Esophagus mucosa (tissue), 1 donor: ENCODE results near the gene RASGRP1. TPM values are rescaled to one million over a fixed set of nuclear protein-coding genes. Genes with fewer than 3 reads are reported as not detected.

Source experiments
- ATAC-seq: fragments of 200-7000 bp; cut with Tn5 transposase; one replicate; pipeline ENCODE4 v1.9.1; 2020
- total RNA-seq: library from RNA; stranded (reverse); gene quantifications from one replicate; pipeline ENCODE4 v1.2.4, GENCODE V29; 2023
- donor health status: DM: yes; HTN: yes; CAD: no.

RASGRP1 gene
- total RNA-seq, 1 donor from 2014 or later, result 21.2 TPM

DNA sequence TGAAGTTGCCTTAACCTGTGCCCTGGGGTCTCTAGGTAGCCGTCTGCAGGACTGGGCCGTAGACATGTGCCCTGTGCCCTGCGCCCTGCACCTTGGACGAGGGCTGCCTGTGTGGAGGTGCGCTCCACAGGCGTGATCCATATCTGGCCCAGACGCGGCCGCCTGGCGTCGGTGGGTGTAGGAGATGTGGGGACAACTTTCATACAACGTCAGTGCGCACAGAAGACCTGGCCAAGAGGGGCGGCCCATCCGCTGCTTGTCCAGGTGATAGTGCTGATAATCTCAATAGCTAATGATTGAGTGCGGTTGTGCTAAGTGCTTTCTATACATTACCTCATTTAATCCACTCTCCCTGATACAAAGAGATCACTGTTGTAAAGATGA lies 665 bp upstream of the RASGRP1 start:
- ATAC-seq, result peak; percentile 24

DNA sequence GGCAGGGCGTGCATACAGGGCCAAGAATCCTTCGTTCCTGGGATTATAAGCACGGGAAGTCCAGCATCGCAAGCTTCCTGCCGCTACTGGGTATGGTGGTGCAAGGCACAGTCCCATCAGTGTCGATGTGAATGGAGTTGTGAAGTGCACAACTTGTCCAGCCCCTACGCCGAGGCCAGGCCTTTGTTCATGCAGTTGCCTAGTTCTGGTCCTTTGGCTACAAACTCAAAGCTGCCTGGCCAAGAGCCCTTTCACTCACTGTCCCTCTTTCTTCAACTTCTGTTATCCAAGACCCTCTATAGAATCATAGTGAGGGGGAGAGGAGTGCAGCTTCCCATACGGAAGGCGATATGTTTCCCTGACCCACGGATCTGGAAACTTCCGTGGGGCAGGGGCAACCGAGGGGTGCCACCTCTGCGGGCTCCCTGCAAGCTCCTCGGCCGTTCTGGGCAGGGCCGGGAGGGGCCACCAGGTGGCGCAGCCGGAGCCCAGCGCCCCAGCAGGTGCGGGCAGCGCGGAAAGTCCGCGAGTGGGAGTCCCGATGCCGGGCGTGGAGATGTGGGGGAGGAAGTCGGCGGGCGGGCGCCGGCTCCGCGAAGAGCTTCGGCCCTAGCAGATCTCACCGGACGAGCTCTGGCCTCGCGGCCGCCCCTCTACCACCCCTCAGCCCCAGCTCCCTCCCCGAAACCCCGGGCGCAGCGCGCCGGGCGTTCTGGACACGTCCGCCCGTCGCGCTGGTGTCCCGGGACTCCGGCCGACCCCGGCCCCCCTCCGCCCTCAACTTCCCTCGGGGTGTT lies 693 bp downstream of the RASGRP1 start:
- ATAC-seq, result peak; percentile 89

DNA sequence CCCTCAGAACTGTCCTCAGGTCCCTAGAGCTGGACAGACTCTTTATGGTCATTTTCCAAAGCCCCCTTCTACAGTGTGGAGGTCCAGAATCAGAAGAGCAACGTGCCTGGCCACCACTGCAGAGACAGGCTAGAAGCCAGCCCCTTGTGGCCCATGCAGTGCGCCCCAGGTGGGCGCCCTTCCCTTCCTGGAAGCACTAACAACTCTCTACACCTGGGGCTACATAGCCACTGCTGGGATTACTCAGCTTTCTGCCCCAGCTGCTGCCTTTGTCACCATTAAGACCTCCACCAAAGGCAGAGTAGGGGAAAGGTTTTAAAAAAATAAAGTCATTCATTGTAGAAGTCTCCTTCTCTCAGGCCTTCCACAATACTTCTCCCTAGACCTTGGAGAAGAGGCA lies 2.3 kb downstream of the RASGRP1 start:
- no peak for ATAC-seq

DNA sequence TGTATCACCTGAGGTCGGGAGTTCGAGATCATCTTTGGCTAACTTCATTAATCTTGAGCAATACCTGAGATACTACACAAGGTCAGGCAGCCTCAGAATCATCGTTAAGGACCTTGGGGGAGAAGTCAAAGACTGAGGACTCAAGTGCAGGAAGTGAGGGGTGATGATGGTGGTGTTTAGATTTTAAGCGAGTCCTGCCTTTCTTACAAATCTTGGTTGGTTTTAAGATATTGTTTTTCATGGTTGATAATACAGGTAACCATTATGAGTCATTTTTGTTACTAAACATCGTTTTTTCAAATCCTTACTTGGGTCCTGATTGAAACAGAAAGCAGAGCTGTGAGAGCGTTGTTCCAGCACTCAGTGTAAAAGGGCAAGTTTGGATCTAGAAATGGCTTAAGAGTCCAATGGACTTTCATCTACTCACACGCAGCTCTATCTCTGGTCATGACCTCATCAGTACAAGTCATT lies 4.1 kb downstream of the RASGRP1 start:
- no peak for ATAC-seq

DNA sequence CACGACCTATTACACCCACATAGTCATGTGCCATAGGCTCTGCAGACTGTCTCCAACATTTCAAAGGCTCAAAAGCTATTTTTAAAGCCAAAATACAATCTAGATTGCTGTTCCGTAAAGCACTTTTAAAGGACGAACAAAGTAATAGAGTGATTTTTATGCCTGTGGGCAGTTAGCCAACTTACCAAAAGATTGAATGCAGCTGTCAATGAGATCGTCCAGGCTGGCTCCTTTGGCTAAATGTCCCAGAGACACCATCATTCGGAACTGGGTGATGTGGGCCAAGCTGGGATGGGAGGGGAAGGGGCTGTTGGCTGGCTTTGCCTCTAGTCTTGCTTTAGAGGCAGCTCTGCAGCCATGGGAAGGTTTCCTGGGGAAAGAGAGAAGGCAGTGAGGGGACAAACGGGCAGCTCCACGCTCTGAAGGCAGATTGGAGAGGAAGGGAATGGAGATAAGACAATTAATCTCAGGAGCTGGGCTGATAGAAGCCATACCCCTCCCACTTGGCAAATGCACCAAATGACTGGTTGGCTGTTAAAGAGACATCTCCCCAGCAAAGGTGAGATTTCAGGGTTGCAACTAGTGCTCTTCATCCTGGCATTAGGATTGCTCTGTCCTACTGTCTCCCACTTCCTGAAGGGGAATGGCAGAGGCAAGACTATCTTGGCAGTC lies 4.8 kb downstream of the RASGRP1 start:
- ATAC-seq, result no peak

DNA sequence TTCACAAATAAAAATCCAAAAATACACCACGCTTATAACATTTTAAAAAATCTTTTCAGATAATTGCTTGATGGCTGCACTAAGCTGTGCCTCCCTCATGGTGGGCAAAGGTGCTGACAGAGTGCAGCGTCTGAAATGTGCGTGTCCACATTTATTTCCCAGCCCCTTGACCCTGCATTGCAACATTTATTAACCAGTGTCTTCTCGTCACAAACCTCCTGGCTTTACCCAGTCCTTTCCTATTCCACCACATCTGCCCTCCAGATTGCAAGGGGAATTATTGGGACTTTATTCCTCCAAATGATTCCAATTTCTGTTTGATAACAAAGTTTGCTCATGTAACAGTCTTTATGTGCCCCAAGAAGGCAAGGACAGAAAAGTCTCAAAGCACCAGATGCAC lies 5.5 kb downstream of the RASGRP1 start:
- no peak for ATAC-seq

DNA sequence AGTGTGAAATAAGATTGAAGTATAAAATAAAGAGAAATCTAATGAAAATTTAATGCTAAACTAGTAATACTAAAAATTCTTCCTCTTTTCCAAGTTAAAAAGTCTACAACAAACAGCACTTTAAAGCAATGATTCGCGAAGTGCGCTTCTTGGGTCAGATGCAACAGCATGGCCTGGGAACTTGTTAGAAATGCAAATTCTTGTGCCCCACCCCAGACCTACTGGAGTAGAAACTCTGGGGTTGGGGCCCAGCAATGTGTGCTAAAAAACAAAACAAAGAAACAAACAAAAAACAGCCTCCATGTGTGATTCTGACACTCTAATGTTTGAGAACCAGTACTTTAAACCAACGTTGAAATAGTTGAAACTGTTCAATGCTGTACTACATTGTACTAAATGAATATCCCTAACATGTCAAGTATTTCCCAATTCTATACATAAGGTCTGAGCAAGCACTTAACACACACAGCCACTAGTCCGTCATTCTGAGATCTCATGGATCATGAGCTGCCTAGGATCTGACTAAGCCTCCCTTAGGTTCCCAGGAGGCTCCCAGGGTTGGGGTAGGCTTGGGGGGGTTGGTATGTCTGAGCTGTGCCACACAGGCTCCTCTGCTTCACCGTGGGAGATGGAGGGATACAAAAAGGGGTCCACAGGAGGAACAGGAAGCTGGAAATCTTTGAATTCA lies 6.1 kb downstream of the RASGRP1 start:
- ATAC-seq, result no peak

DNA sequence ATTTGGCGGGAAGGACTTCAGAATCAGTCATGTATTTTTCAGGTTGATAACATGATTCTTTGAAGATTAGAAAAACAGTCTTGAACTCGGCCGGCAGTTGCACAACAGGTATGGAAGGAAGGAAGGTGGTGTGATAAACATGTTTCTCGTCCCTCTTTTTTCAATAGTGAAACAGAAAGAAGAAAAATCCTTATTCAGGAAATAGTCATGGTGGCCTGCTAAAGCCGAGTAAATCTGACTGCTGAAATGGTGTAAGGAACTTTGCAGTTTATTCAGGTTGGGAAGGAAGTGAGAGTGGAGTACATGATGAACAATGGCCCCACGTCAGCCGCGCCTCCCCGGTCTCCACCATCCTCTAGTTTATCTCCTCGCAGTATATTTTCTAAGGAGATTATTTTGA lies 6.7 kb downstream of the RASGRP1 start:
- ATAC-seq, result no peak

DNA sequence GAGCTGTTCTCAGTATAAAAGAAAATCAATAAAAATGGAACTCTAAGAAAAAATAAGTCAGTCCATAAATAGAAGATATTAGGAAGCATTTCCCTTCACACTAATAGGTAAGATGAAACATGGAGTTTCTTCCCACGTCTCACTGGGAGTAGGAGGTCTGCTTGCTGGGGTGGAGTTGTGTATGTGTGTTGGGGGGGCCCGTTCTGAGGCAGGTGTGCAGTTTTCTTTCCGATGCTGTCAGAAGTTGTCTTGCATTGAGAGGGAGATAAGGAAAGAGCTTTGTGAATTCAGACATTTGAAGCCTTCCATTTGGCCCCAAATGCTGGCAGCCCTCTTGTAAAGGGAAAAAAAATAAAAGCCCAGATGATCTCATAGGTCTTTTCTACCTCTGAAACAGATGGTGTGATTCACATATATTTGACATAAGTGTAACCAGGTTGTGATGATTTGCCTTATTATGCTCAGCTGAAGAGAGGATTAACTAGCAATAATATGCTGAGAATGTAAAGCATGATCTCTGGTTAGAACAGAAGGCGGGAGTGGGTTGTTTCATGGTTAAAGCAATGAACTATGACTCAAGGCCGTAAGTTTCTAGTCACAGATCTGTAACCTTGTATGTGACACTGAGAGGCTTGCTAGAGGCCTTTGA lies 8.8 kb downstream of the RASGRP1 start:
- ATAC-seq, result peak; percentile 52

DNA sequence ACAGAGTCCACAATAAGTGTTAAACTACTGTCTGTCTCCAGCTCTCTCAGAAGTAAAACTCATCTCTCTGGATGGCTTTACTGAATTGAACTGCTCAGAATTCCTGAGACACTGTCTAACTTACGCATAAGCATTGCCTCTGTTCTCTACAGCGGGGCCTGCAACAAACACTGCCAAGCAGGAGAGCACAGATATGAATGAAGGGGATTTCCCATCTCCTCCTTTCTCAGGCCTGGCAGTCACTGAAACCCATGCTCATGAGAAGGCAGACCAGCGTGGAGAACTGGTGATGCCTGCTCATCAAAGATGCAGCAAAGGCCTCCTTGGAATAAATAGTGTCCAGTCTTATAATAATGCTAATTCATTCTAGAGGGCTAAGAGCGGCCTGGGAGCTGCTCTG lies 10.3 kb downstream of the RASGRP1 start:
- no peak for ATAC-seq

DNA sequence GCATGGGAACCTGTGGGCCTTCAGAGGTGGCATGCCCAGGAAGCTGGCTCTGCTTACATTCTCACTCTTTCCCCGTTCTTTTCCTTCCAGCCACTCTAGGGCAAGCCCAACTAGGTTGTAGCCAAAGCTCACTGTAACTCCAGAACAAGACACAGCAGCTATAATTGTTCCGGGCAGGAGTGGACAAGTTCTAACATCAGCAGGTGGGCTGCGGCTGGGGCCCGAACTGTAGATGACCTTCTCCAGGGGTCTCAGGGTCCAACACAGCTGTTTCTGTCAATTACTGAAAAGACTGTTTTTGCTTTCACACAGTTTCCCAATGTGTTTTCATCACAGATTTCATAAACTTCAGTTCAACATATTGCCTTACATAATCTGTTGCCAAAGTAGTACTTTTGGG lies 11.5 kb downstream of the RASGRP1 start:
- ATAC-seq, result no peak

DNA sequence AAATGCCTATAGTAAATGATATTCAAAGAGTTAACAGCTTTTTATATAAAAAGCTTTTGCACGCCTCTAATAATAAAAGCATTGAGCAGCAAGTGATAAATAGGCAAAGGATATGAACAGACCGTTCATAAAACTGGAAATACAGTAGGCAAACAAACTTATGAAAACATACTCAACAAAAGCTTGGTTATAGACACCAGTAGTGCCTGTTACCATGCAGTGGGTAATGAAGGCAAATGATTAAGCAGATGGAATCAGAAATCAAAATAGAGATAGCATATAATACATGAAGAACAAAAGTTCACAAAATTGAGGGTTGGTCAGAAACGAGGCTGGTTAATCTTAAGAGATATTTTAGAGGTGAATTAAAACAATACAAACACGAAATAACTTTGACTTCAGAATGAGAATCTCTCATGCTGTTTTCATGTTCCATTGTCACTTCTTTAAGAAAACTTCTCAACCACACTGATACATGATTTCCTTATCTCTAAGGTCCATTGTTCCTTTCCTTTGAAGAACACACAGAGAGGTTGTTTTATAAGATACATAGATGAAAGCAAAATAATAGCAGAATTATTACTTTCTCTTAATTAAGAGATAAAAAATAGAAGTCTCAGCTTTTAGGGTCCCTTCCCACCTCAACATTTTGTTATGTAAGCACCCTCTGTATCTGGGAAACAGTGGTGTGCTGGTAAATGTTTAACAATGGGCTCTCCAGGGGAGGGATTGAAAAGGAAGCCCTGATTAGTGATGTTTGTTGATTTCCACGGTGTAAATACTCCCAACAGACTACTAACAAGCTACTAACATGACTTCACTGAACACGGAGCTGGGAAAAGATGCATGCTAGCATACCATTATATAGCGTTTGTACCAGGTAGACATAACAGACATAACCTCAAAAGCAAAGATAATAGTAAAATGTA lies 12.6 kb downstream of the RASGRP1 start:
- ATAC-seq, result no peak

DNA sequence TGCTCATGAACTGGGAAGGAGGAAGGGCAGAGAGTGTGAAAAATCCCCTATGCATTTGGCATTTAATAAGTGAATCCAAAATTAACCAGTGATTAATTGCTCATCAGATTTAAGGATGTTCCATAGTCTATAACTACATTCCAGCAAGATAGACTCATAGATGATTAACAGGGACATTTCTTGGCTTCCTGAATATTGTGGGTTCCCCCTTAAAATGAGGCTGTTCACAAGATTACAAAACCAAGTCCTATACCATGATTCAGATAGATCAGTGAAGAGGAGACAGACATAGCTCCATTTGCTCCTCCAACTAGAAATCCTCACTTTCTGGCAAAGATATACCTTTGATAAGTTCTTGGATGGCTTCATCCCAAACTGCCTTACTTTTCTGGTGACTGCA lies 15.4 kb downstream of the RASGRP1 start:
- ATAC-seq, result peak; percentile 22

DNA sequence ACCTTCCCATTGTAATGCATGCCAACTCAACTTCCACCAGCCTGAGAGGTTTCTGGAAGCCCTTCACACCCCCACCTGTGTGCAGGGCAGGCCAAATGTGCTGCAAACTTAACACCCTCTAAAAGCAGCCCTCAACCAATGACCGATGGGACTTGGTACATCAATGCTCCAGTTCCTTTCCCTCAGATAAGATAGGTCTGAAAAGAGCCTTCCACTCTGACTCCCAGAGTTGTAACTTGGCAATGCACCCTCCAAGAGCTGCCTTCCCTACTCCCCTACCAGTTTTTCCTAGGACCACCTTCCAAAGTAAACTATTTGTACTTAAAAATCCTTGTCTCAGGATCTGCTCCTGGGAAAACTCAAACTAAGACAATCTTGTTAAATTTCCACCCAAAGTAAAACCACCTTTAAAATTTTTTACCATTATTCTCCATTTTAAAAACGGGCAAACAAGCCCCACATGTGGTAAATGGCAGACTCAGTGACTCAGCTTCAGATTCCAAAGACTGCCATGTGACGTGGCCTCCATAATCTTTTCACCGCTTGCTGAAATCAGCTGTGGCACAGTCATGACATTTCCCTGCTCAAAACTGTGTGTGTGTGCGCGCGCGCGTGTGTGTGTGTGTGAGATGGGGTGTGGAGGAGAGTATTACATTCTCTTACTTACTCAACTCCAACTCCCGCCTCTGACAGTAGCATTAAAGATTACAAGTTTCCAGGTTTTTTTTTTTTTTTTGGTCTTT lies 17.2 kb downstream of the RASGRP1 start:
- no peak for ATAC-seq

DNA sequence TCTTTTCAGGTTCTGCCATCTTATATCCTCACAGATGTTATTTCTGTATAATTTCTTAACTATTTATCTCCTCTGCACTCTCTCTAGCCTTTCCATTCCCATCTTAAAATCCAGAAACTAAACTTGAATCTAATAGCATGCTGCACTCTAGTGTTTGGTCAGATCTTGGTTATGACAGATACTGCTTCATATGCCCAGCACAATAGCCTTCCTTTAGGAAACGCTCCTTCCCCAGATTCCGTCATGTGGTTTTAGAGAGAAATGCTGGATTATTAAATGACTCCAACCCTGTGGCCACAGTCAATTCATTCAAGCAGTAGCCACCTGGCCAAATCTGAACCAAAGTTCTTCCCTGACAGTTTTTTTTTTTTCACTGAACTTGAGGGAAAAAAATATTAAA lies 19.4 kb downstream of the RASGRP1 start:
- ATAC-seq, result no peak

DNA sequence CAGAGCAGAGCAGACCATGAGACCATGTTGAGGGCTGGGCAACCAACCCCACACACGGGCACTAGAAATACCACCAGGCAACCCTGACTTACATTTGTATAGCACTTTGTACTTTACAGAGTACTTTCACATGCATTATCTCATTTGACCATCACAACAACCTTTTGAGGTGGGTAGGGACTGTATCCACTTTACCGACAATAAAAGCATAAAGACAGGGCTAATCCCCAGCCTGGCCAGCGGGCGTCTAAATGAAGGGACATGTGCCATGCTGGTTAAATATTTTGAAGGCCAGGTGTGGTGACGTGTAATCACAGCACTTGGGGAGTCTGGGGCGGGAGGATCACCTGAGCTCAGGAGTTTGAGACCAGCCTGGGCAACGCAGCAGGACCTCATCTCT lies 23.6 kb downstream of the RASGRP1 start:
- no peak for ATAC-seq

DNA sequence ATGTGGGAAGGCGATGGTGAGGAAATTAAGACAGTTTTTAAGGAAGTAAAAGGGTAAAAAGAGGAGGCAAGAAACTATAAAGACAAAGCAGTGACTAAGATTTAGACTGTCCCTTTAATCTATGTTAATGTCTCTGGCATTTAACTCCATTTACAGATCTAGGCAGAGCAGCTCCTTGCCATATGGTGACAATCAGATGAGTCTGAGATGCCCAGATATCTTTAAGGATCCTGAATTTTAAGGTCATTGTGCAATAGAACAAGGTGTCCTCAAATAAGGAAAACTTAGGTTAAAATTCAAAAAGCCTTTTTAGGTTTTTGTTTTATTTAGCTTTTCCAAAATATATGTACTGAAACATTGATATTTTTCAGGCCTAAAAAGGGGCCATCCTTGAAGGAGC lies 24.1 kb downstream of the RASGRP1 start:
- no peak for ATAC-seq

DNA sequence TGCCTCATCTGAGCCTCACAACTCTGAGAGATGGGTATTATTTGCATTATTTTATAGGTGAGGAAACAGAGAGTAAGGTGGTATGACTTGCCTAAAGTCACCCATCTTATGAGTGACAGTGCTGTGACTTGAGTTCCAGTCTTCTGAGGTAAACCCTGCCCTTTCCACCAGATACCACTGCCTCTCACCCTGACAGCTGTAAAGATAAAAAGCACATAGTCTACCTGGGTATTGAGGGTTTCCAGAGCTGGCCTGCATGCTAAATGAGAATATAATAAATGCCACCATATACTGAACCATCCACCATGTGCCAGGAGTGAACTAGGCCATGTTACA lies 25.6 kb downstream of the RASGRP1 start:
- no peak for ATAC-seq

DNA sequence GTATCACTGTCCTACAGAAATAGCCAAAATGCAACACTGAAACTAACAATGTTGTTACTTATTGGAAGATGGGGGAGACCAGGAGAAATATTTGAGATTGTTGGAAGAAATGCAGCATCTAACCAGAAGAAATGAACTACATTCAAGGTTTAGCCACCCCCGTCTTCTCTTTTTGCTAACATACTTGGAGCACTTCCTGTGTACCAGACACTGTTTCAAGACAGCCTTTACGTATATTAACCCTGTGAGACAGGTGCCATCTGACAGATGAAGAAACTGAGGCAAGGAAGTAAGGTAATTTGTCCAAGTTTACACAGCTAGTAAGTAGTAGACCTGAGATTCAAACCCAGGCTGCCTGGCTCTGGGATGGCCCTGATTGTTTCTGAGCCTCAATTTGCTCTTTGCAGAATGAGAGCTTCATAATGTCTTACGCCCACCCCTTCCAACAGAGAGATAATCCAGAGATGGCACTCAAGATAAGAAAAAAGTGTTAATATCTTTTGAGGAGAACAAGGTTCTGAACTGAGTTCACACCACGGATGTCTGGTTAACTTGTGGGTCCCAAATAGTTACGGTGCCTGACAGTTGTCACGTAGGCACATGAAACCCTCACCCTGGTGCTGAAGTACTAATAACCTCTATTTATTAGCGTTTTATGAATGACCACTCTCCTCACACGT lies 26.1 kb downstream of the RASGRP1 start:
- ATAC-seq, result no peak

DNA sequence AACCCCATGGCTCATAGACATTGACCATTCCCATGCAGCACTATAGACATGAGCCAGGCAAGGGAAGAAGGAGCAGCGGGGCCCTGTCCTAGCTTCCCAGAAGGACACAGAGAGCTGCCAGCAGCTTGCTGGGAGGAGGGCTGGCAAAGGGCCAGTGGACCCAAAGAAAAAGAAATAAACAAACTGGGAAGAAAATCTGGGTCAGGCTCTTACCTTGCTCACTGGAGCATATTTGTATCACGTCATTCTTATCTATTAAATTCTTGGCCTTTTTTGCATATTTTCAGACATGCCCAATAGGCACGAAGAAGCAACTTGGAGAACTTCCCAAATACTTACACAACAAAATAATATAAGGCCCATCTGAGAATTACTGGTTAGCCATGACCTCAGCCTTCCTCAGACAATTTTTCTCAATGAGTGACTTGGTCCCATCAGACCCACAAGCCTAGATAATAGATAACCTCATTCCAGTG lies 28.4 kb downstream of the RASGRP1 start:
- no peak for ATAC-seq
